ENCODE measurements around the gene MRPL52.

DNA sequence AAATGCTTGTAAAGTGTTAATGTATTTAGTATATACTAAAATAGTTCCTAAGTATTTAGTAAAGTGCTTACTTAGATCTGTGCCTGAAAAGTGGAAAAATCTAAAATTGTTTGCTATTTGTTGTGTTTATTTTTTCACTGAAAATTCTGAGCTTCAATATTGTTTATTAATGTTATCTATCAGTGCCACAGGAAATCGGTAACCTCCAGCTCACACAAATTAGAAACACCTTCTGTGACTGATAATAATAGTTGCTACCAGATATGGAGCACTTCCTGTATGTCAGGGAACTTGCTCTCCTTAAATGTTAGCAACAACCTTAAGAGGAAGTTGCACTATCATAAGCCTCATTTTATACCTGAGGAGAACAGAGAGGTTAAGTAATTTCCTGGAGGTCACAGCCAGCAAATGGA is 41.1 kb downstream of the MRPL52 start:
- TF ChIP-seq, protein P1, sequence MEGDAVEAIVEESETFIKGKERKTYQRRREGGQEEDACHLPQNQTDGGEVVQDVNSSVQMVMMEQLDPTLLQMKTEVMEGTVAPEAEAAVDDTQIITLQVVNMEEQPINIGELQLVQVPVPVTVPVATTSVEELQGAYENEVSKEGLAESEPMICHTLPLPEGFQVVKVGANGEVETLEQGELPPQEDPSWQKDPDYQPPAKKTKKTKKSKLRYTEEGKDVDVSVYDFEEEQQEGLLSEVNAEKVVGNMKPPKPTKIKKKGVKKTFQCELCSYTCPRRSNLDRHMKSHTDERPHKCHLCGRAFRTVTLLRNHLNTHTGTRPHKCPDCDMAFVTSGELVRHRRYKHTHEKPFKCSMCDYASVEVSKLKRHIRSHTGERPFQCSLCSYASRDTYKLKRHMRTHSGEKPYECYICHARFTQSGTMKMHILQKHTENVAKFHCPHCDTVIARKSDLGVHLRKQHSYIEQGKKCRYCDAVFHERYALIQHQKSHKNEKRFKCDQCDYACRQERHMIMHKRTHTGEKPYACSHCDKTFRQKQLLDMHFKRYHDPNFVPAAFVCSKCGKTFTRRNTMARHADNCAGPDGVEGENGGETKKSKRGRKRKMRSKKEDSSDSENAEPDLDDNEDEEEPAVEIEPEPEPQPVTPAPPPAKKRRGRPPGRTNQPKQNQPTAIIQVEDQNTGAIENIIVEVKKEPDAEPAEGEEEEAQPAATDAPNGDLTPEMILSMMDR (conservative IDR thresholded peaks at IDR 0.05; ENCODE audit: low read length), result no peak
- no peak for TF ChIP-seq EZH2phosphoT487 (IDR thresholded peaks at IDR 0.05; ENCODE audit: borderline replicate concordance, low read depth, low read length)
